Adrenal gland (tissue), 12 donors: ENCODE measurements around the gene DACH2. TPM values are rescaled to one million over a fixed set of nuclear protein-coding genes. Genes with fewer than 3 reads are reported as not detected.

ENCODE experiments used
- DNase-seq, 7 donors: peaks; one replicate each; pipeline ENCODE4 v3.0.0-alpha.2; 2019 to 2020
- H3K27ac ChIP-seq, 5 donors: fragments of 200-600 bp; sonication (generic) in 4 of 5; 1 replicate in 3 of 5; 2 replicates in 2 of 5; pipeline versions ENCODE4 v1.5.1 to v1.8.0; 2016 to 2020; ENCODE audit warnings: mild to moderate bottlenecking in 1 of 5
- H3K27me3 ChIP-seq: fragments of 200-600 bp; 2 replicates; pipeline ENCODE4 v1.8.0; 2021
- H3K36me3 ChIP-seq, 2 donors: fragments of 200-600 bp; replicated peaks in 1 of 2; 1 replicate in 1 of 2; 2 replicates in 1 of 2; pipeline versions ENCODE4 v1.5.1 to v1.8.0; 2018 to 2022
- H3K4me1 ChIP-seq, 2 donors: fragments of 200-600 bp; replicated peaks in 1 of 2; 1 replicate in 1 of 2; 2 replicates in 1 of 2; pipeline versions ENCODE4 v1.5.1 to v1.8.0; 2018 to 2021
- H3K4me3 ChIP-seq, 4 donors: fragments of 200-600 bp; sonication (generic) in 3 of 4; one replicate each; pipeline ENCODE4 v1.5.1; 2016 to 2018
- H3K9me3 ChIP-seq, 3 donors: fragments of 200-600 bp; sonication (generic) in 1 of 3; replicated peaks in 1 of 3; 1 replicate in 2 of 3; 2 replicates in 1 of 3; pipeline versions ENCODE4 v1.5.1 to v1.8.0; 2016 to 2021
- POLR2A ChIP-seq, 2 donors: fragments of 450-650 bp; IDR thresholded peaks; one replicate each; pipeline ENCODE4 v1.6.1; 2017; ENCODE audit warnings: antibody characterized with exemption in 2 of 2, mild to moderate bottlenecking in 2 of 2, moderate library complexity in 1 of 2
- WGBS, 4 donors: extraction: QIAGEN DNeasy Blood & Tissue Kit in 2 of 4; methylation state at CpG; one replicate each; pipeline versions ENCODE4 v1.1.5 to v1.1.7; 2013 to 2017; 5-methylcytosine and 5-hydroxymethylcytosine counted together
- intact Hi-C, 2 donors: fragments of 100-400 bp; cut with DNase I; formaldehyde crosslinking; loops; one replicate each; pipeline versions ENCODE4 v1.14.1 to v1.15.0; 2022 to 2023
- polyA plus RNA-seq, 3 donors: library from polyadenylated mRNA; stranded (reverse); fragments of 200-250 nt in 2 of 3; fragments of 350-450 nt in 1 of 3; fragmentation: Illumina TruSeq in 1 of 3; extraction: RNeasy Lipid Tissue Mini Kit (QIAGEN cat#74804) in 1 of 3; gene quantifications; one replicate each; pipeline ENCODE4 v1.2.3, GENCODE V29; 2013 to 2014
- total RNA-seq, 9 donors: library from RNA; depleted of rRNA in 4 of 9; stranded (reverse); fragments of >200 nt in 4 of 9; fragments of 120-200 nt in 1 of 9; fragmentation: NEBNext Ultra II Directional in 1 of 9; extraction: Animal tissue kit (Norgen Biotek cat#: 25700) in 1 of 9; gene quantifications; one replicate each; pipeline versions ENCODE4 v1.1.0 to v1.2.4, GENCODE V29; 2013 to 2023
- TF ChIP-seq, protein P1 (sequence below), 6 experiments: fragments of 450-650 bp in 4 of 6; fragments of 200-600 bp in 2 of 6; sonication (generic) in 1 of 6; IDR thresholded peaks; 1 replicate in 5 of 6; 2 replicates in 1 of 6; pipeline versions ENCODE4 v1.5.1 to v1.8.0; 2016 to 2021; ENCODE audit warnings: antibody characterized with exemption in 6 of 6, mild to moderate bottlenecking in 2 of 6, moderate library complexity in 1 of 6
- donor health status: healthy with polysubstance abuse.
- donor health status: Bipolar disorder and iron deficiency.
- donor health status: DM: yes; HTN: yes; CAD: no.
- donor health status: DM: no; HTN: no; CAD: no.
- donor health status: DM: no; HTN: no; CAD: no.
- donor health status: DM: yes; HTN: yes; CAD: no.

Gene DACH2
- total and polyA plus RNA-seq, 12 donors: 0.08 to 7.7 (median 0.09) TPM; not detected in 6

- Histone ChIP-seq H3K4me1 (no peaks in the 10 kb centered on the region), H3K9me3 (no peaks in the 10 kb centered on the region), H3K27me3 (peaks cover 4% of the 10 kb centered on the region), H3K27ac (no peak overlapping the region), H3K4me3 (no peak overlapping the region), H3K36me3 (no peaks in the 10 kb centered on the region)
- TF ChIP-seq, protein P1, sequence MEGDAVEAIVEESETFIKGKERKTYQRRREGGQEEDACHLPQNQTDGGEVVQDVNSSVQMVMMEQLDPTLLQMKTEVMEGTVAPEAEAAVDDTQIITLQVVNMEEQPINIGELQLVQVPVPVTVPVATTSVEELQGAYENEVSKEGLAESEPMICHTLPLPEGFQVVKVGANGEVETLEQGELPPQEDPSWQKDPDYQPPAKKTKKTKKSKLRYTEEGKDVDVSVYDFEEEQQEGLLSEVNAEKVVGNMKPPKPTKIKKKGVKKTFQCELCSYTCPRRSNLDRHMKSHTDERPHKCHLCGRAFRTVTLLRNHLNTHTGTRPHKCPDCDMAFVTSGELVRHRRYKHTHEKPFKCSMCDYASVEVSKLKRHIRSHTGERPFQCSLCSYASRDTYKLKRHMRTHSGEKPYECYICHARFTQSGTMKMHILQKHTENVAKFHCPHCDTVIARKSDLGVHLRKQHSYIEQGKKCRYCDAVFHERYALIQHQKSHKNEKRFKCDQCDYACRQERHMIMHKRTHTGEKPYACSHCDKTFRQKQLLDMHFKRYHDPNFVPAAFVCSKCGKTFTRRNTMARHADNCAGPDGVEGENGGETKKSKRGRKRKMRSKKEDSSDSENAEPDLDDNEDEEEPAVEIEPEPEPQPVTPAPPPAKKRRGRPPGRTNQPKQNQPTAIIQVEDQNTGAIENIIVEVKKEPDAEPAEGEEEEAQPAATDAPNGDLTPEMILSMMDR (IDR thresholded peaks at IDR 0.05): no peak
- TF ChIP-seq POLR2A (IDR thresholded peaks at IDR 0.05): no peak
- intact Hi-C loops: no loop called here
- 48 to 73% (median 61%) methylated on average over 3 of the region's 3 CpGs for WGBS, 4 donors
- no peak for DNase-seq
These were observed 312.5 kb downstream of the DACH2 start for GRCh38 chrX:86460760-86461159.

- Histone ChIP-seq H3K27ac (no peak overlapping the region), H3K9me3 (no peaks in the 10 kb centered on the region), H3K27me3 (peaks cover 11% of the 10 kb centered on the region), H3K36me3 (no peaks in the 10 kb centered on the region), H3K4me1 (no peaks in the 10 kb centered on the region), H3K4me3 (no peak overlapping the region)
- TF ChIP-seq POLR2A (IDR thresholded peaks at IDR 0.05): no peak
- intact Hi-C loops: no loop called here
- no peak for DNase-seq
- WGBS, 4 donors: 71 to 93% (median 79%) methylated on average over 1 of the region's 1 CpG
These were observed 356.0 kb downstream of the DACH2 start for GRCh38 chrX:86504297-86504696.

- intact Hi-C loops: no loop called here
- H3K36me3 ChIP-seq: no peaks in the 10 kb centered on the region
- TF ChIP-seq, protein P1 (IDR thresholded peaks at IDR 0.05): no peak
- TF ChIP-seq POLR2A (IDR thresholded peaks at IDR 0.05): no peak
- no peaks in the 10 kb centered on the region for H3K9me3 ChIP-seq
- H3K27ac ChIP-seq: no peak overlapping the region
- no peak for DNase-seq
- no peaks in the 10 kb centered on the region for H3K4me1 ChIP-seq
- no peak overlapping the region for H3K4me3 ChIP-seq
- H3K27me3 ChIP-seq: peaks cover 11% of the 10 kb centered on the region
- WGBS, 4 donors: 25 to 45% (median 44%) methylated on average over 2 of the region's 2 CpGs
These were observed 359.1 kb downstream of the DACH2 start for GRCh38 chrX:86507331-86507730.

DNA sequence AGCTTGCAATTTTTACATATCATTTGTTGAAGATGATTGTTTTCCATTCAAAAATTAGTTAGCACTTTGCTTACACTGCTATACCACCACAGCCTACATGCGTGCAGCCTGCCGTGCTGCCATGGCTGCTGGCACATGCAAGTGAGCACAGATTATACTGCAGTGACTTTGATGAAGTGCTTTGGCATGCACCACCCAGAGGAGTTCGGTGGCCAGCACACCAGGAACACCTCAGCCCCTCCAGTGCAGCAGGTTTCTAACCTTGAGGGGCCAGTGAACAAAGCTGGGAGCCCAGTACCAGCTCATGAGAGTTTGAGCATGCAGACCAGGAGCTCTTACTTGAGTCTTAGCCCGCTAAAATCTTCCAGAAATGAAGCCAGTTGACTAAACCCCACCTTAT, 431.5 kb downstream of the DACH2 start:
- WGBS, 4 donors: 63 to 94% (median 82%) methylated on average over 2 to 4 of the region's 4 CpGs

DNA sequence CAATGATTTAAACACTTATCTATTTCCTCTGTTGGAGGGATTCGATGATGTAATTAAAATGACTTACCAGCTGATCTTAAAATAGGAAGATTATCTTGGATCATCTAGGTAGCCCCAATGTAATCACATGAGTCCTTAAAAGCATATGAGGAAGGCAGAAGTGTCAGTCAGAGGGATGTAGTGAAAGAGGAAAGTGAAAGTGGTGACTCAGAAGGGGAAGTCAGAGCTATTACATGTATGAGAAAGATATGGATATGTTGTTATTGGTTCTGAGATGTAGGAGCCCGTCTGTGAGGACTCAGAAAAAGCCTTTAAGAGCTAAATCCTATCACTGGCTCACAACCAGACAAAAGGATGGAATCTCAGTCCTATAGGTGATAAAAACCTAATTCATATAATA, 456.4 kb downstream of the DACH2 start:
- TF ChIP-seq, protein P1 (IDR thresholded peaks at IDR 0.05): no peak
- no peak for TF ChIP-seq POLR2A (IDR thresholded peaks at IDR 0.05)
- Histone ChIP-seq H3K4me3 (no peak overlapping the region), H3K4me1 (no peaks in the 10 kb centered on the region), H3K9me3 (no peaks in the 10 kb centered on the region), H3K27me3 (peaks cover 5% of the 10 kb centered on the region), H3K36me3 (no peaks in the 10 kb centered on the region), H3K27ac (no peak overlapping the region)
- DNase-seq: no peak
- intact Hi-C loops: no loop called here
- WGBS, 4 donors: 44 to 60% (median 48%) methylated on average over 2 of the region's 2 CpGs

More for the DNA sequence above, 431.5 kb downstream of the DACH2 start:
- intact Hi-C loops: no loop called here
- Histone ChIP-seq H3K4me1 (no peaks in the 10 kb centered on the region), H3K27ac (no peak overlapping the region), H3K27me3 (no peaks in the 10 kb centered on the region), H3K36me3 (no peaks in the 10 kb centered on the region), H3K4me3 (no peak overlapping the region), H3K9me3 (no peaks in the 10 kb centered on the region)
- no peak for DNase-seq
- TF ChIP-seq, protein P1 (IDR thresholded peaks at IDR 0.05): no peak
- no peak for TF ChIP-seq POLR2A (IDR thresholded peaks at IDR 0.05)
